Activated T-helper 17 cell treated with anti-CD3 and anti-CD28 coated beads, Interleukin-2, amount 50 U/mL, for 72 hours (primary cell): ENCODE data around the gene JAKMIP1. TPM values are rescaled to one million over a fixed set of nuclear protein-coding genes. Genes with fewer than 3 reads are reported as not detected.
A peak's percentile ranks its signal among the peaks of the same experiment; 100 is the strongest.
"Not testable (repeated sequence)": the region's sequence is repeated elsewhere in the genome, so short reads cannot be mapped to it uniquely, and the experiment has no call there.

Source experiments
- ATAC-seq: fragments of 150-1000 bp; cut with Tn5 transposase; replicated peaks from 2 replicates; pipeline ENCODE4 v1.10.0; 2021; ENCODE audit warnings: mild to moderate bottlenecking, moderate library complexity
- H3K27ac Mint-ChIP-seq: one replicate; pipeline ENCODE4 v1.8.0; 2022; ENCODE audit warnings: mixed read lengths
- H3K27me3 Mint-ChIP-seq: one replicate; pipeline ENCODE4 v1.8.0; 2022; ENCODE audit warnings: mixed read lengths
- H3K36me3 Mint-ChIP-seq: one replicate; pipeline ENCODE4 v1.8.0; 2022; ENCODE audit warnings: low read depth, mild to moderate bottlenecking, mixed read lengths
- H3K4me1 Mint-ChIP-seq: one replicate; pipeline ENCODE4 v1.8.0; 2022; ENCODE audit warnings: mixed read lengths
- H3K4me3 Mint-ChIP-seq: one replicate; pipeline ENCODE4 v1.8.0; 2022; ENCODE audit warnings: mild to moderate bottlenecking, mixed read lengths
- H3K9me3 Mint-ChIP-seq: one replicate; pipeline ENCODE4 v1.8.0; 2022; ENCODE audit warnings: mixed read lengths
- total RNA-seq, 2 donors: library from RNA; stranded (reverse); gene quantifications; one replicate each; pipeline ENCODE4 v1.2.3, GENCODE V29; 2022

JAKMIP1 gene
- total RNA-seq, 2 donors from 2014 or later, result 13.1 to 34.6 TPM

DNA sequence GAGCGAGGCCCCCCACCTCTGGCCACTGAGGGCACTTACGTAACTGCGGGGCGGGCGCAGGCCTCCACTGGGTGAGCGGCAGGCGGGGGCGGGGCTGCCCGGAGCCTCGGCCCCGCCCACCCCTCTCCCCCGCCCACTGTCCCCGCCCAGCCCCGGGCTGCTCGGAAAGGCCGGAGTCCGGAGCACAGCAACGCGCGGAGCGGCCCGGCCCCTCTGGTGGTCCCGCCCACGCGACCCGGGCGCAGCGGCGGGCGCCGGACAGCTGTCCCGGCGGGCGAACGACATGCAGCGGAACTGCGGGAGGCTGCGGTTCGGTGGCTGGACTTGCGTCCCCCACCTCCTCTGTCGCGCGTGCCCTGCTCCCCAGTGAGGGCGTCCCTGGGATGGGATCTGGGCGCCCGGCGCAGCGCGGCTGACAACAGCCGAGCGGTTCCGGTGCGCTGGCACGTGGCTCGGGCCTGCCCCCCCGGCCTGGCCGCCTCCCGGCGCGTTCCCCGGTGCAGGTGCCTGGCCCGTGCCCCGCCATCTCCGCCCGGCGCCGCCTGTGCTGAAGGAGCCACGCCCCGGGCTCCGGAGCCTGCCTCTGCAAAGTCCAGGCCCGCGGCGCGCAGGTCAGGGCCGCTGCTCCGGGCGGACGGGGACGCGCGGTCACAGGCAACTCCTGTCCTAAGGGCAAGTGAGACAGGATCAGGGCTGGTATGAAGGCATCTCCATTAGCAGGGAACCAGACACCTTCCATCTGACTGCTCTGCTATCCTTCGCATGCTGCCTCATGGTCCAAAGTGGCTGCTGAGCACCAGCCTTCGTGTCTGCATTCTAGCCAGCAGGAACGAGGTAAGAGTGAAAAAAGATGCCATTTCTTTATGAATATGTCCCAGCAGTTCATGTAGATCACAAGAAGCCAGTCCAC lies 21.8 kb upstream of the JAKMIP1 start:
- H3K4me3 Mint-ChIP-seq, result peak overlapping the region; percentile 25
- H3K36me3 Mint-ChIP-seq, result no peaks in the 10 kb centered on the region
- ATAC-seq, result peak; percentile 70
- no peaks in the 10 kb centered on the region for H3K4me1 Mint-ChIP-seq
- H3K27ac Mint-ChIP-seq, result no peak overlapping the region
- peaks cover 3% of the 10 kb centered on the region for H3K9me3 Mint-ChIP-seq
- peaks cover 43% of the 10 kb centered on the region for H3K27me3 Mint-ChIP-seq

DNA sequence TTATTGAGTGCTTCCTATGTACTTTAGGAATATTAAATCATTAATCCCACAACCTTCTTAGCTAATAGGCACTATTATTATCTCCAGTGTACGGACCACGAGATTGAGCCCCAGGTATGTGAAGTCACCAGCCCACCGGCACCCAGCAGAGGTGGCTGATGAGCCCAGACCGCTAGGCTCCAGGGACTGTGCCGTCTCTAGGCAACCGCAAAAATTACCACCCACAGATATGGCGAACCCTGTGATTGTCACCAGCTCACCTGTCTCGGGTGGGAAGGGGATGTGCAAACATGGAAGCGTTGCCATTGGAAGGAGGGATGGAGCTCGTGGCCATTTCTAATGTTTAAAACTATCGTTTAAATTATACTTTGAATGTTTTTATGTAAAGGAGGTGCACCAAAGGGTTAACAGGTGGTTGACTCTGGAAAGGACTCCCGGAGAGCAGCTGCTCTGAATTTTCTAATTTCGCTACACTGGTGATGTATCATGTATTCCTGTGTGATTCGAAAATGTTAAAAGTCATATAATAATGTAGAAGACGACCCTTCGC lies 21.0 kb upstream of the JAKMIP1 start:
- Mint-ChIP-seq H3K9me3 (peaks cover 3% of the 10 kb centered on the region), H3K36me3 (no peaks in the 10 kb centered on the region), H3K27me3 (peaks cover 48% of the 10 kb centered on the region), H3K4me3 (peak overlapping the region; percentile 25), H3K27ac (no peak overlapping the region), H3K4me1 (no peaks in the 10 kb centered on the region)
- no peak for ATAC-seq

DNA sequence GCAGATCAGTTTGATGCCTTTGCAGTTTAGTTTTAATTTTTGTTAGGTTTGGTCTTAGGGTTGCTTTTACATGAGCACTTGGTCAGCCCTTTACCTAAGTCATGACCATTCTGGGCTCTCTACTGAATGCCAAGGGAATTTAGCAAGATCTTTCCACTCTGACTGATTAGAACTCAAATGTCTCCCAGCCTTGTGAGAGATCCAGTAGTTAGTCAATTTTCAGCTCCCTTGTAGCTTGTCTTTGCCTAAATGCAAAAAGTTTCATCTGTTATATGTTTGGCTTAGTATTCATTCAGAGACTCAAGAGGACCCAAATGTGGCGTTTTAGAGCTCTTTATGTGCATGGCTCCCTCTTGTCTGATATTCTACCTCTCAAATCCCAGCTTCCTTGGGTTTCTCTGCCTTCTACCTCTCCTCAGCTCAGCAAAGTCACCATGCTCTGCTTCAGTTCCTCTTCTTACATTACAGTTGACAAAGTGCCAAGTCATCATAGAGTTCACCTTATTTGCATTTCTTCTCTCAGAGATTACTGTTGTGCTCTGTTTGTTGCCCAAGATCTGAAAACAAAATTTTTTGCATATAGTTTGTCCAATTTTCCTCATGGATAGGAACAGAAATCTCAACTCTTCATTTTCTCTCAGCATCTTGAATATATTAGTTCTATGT lies 17.5 kb upstream of the JAKMIP1 start:
- no peaks in the 10 kb centered on the region for H3K36me3 Mint-ChIP-seq
- no peak overlapping the region for H3K4me3 Mint-ChIP-seq
- H3K27me3 Mint-ChIP-seq, result peaks cover 35% of the 10 kb centered on the region
- no peak overlapping the region for H3K27ac Mint-ChIP-seq
- H3K9me3 Mint-ChIP-seq, result no peaks in the 10 kb centered on the region
- no peaks in the 10 kb centered on the region for H3K4me1 Mint-ChIP-seq
- ATAC-seq, result no peak

DNA sequence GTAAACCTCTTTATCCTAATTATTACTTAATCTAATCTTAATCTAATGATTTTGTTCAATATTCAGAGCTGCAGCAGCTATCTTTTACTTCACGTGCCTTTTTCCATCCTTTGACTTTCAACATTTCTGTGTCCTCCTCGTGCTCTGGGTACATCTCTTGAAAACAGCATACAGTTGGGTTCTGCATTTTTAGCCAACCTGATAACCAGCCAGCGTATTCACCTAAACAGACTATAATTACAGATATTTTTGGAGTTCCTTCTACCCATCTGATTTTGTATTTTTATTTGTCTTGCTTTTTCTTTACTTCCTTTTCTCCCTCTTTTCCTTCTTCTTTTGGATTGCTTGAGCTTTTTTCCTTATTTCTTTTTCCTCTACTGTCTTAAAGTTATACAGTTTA lies 16.2 kb upstream of the JAKMIP1 start:
- Mint-ChIP-seq H3K27me3 (peaks cover 31% of the 10 kb centered on the region), H3K4me3 (no peak overlapping the region), H3K9me3 (no peaks in the 10 kb centered on the region), H3K4me1 (no peaks in the 10 kb centered on the region), H3K36me3 (no peaks in the 10 kb centered on the region), H3K27ac (no peak overlapping the region)
- no peak for ATAC-seq

DNA sequence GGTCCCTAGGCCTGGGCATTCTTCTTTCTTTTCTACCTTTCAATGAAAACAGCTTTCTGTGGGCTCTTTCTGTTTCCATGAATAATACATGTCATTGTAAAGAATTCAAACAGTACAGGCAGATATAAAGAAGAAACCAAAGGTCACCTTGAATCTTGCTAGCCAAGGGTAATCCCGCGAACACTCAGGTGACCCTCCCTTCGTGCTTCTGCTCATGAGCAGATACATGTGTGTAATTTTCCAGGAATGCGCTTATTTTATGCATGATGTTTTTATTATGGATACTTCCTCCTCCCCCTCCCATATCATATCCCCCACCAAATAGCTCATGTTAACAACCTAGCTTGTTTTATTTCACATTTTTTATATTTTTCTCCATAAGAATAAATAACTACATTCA lies 9.6 kb upstream of the JAKMIP1 start:
- H3K27ac Mint-ChIP-seq, result no peak overlapping the region

DNA sequence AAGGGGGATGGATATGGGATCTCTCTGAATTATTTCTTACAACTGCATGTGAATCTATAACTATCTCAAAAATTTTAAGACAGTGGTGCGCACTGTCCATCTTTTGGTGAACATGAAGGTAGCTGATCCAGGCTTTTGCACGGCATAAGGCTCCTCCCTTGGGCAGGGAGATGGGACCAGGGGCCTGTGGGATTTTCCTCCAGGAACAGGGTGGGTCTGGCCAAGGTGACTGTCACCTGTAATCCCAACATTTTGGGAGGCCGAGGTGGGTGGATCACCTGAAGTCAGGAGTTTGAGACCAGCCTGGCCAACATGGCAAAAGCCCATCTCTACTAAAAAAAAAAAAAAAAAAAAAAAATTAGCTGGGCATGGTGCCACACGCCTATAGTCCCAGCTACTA lies 8.9 kb upstream of the JAKMIP1 start:
- H3K4me1 Mint-ChIP-seq, result not testable (repeated sequence)

More for the DNA sequence above, 9.6 kb upstream of the JAKMIP1 start:
- no peak overlapping the region for H3K4me3 Mint-ChIP-seq
- no peaks in the 10 kb centered on the region for H3K4me1 Mint-ChIP-seq
- no peak for ATAC-seq
- H3K9me3 Mint-ChIP-seq, result no peaks in the 10 kb centered on the region
- H3K27me3 Mint-ChIP-seq, result no peaks in the 10 kb centered on the region
- H3K36me3 Mint-ChIP-seq, result no peaks in the 10 kb centered on the region

DNA sequence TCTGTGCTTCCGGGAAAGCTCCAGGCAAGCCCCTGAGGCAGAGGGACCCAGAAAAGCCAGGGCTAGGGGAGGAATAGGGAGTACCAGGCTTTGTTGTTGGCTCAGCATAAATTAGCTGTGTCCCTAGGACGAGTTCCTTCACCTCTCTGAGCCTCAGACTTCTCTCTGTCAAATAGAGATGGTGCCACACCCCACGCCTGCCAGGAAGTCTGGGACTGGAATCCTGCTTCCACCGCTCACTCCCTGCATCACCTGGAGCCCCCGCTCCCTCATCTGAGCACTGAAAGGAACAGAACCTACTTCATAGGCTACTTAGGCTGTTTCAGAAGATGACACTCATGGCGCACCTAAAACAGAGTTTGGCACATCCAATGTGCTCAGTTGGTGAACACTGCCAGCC lies 8.1 kb upstream of the JAKMIP1 start:
- H3K27ac Mint-ChIP-seq, result no peak overlapping the region
- no peaks in the 10 kb centered on the region for H3K9me3 Mint-ChIP-seq
- ATAC-seq, result no peak
- H3K4me3 Mint-ChIP-seq, result no peak overlapping the region
- H3K27me3 Mint-ChIP-seq, result no peaks in the 10 kb centered on the region
- H3K36me3 Mint-ChIP-seq, result no peaks in the 10 kb centered on the region
- no peaks in the 10 kb centered on the region for H3K4me1 Mint-ChIP-seq

More for the DNA sequence above, 8.9 kb upstream of the JAKMIP1 start:
- not testable (repeated sequence) for H3K4me3 Mint-ChIP-seq, H3K27ac Mint-ChIP-seq, H3K36me3 Mint-ChIP-seq, ATAC-seq, H3K9me3 Mint-ChIP-seq, H3K27me3 Mint-ChIP-seq

DNA sequence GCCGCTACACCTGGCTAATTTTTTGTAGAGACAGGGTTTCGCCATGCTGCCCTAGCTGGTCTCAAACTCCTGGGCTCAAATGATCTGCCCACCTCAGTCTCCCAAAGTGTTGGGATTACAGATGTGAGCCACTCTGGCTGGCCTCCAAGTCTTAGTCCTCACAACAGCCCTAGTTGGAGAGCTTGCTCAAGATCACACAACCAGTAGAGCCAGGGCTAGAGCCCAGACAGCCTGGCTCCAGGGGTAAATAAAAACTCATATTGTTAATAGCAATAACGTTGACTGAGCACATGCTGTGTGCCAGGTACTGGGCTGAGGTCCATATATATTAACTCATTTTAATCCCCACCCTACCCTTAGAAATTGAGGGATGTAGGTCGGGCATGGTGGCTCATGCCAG lies 7.3 kb upstream of the JAKMIP1 start:
- H3K36me3 Mint-ChIP-seq, result no peaks in the 10 kb centered on the region
- no peaks in the 10 kb centered on the region for H3K27me3 Mint-ChIP-seq
- no peak overlapping the region for H3K4me3 Mint-ChIP-seq
- no peak overlapping the region for H3K27ac Mint-ChIP-seq
- no peaks in the 10 kb centered on the region for H3K4me1 Mint-ChIP-seq
- no peak for ATAC-seq
- H3K9me3 Mint-ChIP-seq, result no peaks in the 10 kb centered on the region

DNA sequence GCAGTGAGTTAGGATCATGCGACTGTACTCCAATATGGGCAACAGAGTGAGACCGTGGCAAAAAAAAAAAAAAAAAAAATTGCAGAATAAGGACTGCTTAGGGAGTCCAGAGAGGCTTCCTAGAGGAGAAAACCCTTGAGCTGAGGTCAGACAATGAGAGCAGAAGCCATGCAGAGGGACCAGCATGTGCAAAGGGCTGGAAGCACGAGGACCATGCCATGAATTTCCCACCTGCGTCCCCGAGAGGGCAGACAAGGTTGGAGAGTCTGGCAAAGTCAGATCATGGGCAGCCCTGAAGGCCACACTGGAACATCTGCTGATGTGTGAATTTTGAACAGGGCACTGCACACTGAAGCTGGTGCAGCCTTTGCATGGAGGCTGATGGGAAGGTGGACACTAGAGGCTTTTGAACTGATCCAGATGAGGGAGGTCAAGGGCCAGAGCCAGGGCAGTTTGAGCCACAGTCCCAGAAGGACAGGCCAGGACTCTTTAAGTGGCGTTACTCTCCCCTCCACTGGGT lies 6.5 kb upstream of the JAKMIP1 start:
- Mint-ChIP-seq H3K4me1 (no peaks in the 10 kb centered on the region), H3K27me3 (no peaks in the 10 kb centered on the region), H3K36me3 (no peaks in the 10 kb centered on the region), H3K4me3 (no peak overlapping the region), H3K27ac (no peak overlapping the region), H3K9me3 (no peaks in the 10 kb centered on the region)
- no peak for ATAC-seq

DNA sequence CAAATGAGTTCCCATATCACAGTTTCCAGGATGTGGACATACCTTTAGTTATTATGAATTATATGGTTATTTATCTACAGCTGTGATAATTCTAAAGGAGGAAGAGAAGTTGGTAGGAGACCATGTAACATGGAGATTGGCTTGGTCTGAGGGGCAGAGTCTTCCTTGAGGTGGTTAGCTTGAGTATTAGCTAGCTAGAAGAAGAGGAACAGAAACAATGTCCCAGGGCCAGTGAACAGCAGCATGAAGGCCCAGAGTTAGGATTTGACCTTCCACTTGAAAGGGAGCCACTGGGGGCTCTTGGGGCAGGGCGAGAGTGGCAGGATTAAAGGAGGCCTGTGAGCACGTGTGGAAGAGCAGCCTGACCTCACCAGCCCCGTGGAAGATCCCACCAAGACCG lies 5.6 kb upstream of the JAKMIP1 start:
- Mint-ChIP-seq H3K4me1 (peaks cover 9% of the 10 kb centered on the region), H3K9me3 (peaks cover 3% of the 10 kb centered on the region), H3K27ac (no peak overlapping the region), H3K36me3 (no peaks in the 10 kb centered on the region), H3K4me3 (no peak overlapping the region), H3K27me3 (no peaks in the 10 kb centered on the region)
- no peak for ATAC-seq

DNA sequence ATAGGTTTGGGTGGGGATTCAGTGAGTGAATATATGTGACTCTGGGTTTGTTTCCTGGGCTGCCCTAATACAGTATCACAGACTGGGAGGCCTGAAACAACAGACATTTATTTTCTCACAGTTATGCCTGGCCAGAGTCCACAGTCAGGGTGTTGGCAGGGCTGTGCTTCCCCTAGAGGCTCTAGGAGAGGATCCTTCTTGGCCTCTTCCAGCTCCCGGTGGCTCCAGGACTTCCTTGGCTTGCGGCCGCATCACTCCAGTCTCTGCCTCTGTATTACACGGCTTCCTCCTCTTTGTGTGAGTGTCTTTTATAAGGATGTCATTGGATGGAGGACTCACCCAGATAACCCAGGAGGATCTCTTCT lies 5.2 kb upstream of the JAKMIP1 start:
- H3K27ac Mint-ChIP-seq, result no peak overlapping the region
- no peaks in the 10 kb centered on the region for H3K36me3 Mint-ChIP-seq
- ATAC-seq, result no peak

DNA sequence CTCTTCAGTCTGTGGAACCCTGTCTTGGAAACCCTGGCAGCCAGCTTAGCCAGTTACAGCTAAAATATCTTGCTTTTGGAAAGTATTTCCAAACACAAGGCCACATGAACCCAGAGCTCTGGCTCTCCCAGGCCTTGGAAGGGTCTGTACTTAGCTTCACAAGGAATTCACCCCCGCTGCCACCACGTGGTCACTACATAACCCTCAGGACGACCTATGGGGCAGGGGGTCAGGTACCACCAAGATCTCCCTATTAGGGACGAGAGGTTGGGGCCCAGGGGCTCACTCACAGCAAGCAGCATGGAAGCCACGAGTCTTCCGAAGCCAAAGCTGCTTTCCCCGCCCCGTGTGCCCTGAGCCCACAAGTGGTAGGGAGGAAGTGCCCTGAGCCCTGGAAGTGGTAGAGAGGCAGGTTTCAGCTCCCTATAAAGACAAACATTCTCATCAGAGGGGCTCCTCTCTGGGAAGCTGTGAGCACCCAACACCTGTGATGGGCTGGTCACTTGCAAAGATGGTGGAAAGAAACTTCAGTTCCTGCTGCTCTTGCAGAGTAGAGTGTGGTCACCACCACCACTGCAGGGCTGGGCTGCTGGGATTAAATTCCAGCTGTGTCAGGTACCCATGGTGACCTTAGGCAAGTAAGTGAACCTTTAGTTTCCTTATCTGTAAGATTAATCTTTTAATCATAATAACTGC lies 4.7 kb upstream of the JAKMIP1 start:
- Mint-ChIP-seq H3K4me1 (peaks cover 10% of the 10 kb centered on the region), H3K36me3 (no peaks in the 10 kb centered on the region), H3K27me3 (no peaks in the 10 kb centered on the region), H3K9me3 (peaks cover 3% of the 10 kb centered on the region), H3K27ac (no peak overlapping the region), H3K4me3 (no peak overlapping the region)
- no peak for ATAC-seq

More for the DNA sequence above, 5.2 kb upstream of the JAKMIP1 start:
- H3K27me3 Mint-ChIP-seq, result no peaks in the 10 kb centered on the region
- H3K4me1 Mint-ChIP-seq, result peaks cover 10% of the 10 kb centered on the region
- H3K4me3 Mint-ChIP-seq, result no peak overlapping the region
- H3K9me3 Mint-ChIP-seq, result peaks cover 3% of the 10 kb centered on the region

DNA sequence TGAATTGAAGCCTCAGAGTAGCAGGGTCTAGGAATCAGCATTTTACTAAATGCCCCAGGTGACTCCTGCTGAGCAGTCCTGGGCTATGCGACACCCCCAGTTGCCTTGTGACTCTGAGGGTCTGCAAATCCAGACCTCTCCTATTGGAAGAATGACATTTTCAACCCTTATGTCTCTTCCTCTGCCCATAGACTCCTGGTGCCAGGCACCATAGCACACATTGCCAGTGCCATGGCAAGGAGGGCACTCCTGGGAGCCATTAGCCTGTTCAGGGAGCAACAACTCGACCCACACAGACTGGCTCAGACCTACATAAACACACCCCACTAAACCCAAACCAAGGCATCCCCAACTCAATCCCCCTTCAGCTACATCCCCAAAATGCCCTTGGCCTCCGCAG lies 3.7 kb upstream of the JAKMIP1 start:
- Mint-ChIP-seq H3K27me3 (no peaks in the 10 kb centered on the region), H3K27ac (no peak overlapping the region), H3K9me3 (peaks cover 3% of the 10 kb centered on the region), H3K4me3 (no peak overlapping the region), H3K4me1 (peaks cover 10% of the 10 kb centered on the region), H3K36me3 (peaks cover under 1% of the 10 kb centered on the region)
- ATAC-seq, result no peak

DNA sequence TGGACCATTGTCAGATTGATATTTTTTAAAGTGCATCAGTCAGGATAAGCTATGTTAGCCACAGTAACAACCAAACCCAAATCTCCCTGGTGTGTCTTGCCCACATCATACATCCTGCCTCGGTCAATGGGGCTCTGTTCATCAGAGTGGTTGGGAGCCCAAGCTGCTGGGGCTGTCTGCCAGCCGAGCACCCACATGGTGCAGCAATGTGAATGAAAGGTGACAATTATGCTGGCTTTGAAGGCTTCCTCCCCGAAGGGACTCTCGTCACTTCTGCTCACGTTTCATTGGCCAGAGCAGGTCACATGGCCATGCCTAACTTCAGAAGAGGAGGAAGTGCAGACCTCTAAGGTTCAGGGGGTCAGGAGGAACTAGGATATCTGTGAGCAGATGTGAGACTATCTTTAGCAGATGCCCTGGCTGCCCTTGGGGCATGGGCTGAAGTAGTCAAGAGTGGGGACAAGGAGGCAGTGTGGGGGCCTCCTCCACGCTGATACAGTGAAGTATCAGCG lies 1.3 kb upstream of the JAKMIP1 start:
- H3K27ac Mint-ChIP-seq, result peak overlapping the region; percentile 72
- peak; percentile 11 for ATAC-seq

More for the DNA sequence above, 1.3 kb upstream of the JAKMIP1 start:
- Mint-ChIP-seq H3K4me1 (peaks cover 19% of the 10 kb centered on the region), H3K36me3 (peaks cover 9% of the 10 kb centered on the region), H3K9me3 (peaks cover 3% of the 10 kb centered on the region), H3K27me3 (no peaks in the 10 kb centered on the region), H3K4me3 (peak overlapping the region; percentile 69)
